Common myeloid progenitor, CD34-positive (primary cell): ENCODE data around the gene BRIP1.
"Not testable (repeated sequence)": the region's sequence is repeated elsewhere in the genome, so short reads cannot be mapped to it uniquely, and the experiment has no call there.

ENCODE experiments used
- CTCF ChIA-PET: fragments of 350-600 bp; sonication (Branson Sonifier 250); formaldehyde crosslinking; loops from one replicate; lab custom pipeline; 2021; ENCODE audit warnings: antibody characterized with exemption; lab: Charles Lee
- POLR2A ChIA-PET: fragments of 350-600 bp; sonication (Branson Sonifier 250); formaldehyde crosslinking; loops from one replicate; lab custom pipeline; 2021; ENCODE audit warnings: antibody characterized with exemption; lab: Charles Lee
- DNase-seq, 3 donors: peaks; one replicate each; pipeline versions ENCODE4 v3.0.0 to v3.0.0-alpha.2; 2013
- H3K27ac ChIP-seq, 2 experiments: 1 replicate in 1 of 2; 2 replicates in 1 of 2; pipeline ENCODE4 v1.7.0; 2013; ENCODE audit warnings: inconsistent platforms in 2 of 2, low read length in 2 of 2, mild to moderate bottlenecking in 2 of 2, low read depth in 1 of 2, moderate library complexity in 1 of 2; ENCODE audit not compliant: severe bottlenecking in 2 of 2, insufficient read depth in 1 of 2, poor library complexity in 1 of 2
- H3K27me3 ChIP-seq, 5 experiments: replicated peaks in 2 of 5; 1 replicate in 3 of 5; 2 replicates in 2 of 5; pipeline versions ENCODE4 v1.6.1 to v1.7.0; 2013; ENCODE audit warnings: low read length in 4 of 5, mild to moderate bottlenecking in 2 of 5, moderate library complexity in 2 of 5, inconsistent platforms in 1 of 5; ENCODE audit not compliant: insufficient read depth in 5 of 5, control insufficient read depth in 4 of 5
- H3K36me3 ChIP-seq, 4 experiments: 1 replicate in 2 of 4; 2 replicates in 2 of 4; pipeline versions ENCODE4 v1.6.1 to v1.7.0; 2013; ENCODE audit warnings: low read length in 3 of 4, control low read depth in 1 of 4, mild to moderate bottlenecking in 1 of 4; ENCODE audit not compliant: control insufficient read depth in 4 of 4, insufficient read depth in 4 of 4
- H3K4me1 ChIP-seq, 4 experiments: 1 replicate in 3 of 4; 2 replicates in 1 of 4; pipeline versions ENCODE4 v1.6.1 to v1.7.1; 2013; ENCODE audit warnings: low read length in 3 of 4, mild to moderate bottlenecking in 3 of 4, control low read depth in 1 of 4, inconsistent platforms in 1 of 4, moderate library complexity in 1 of 4; ENCODE audit not compliant: control insufficient read depth in 4 of 4, insufficient read depth in 4 of 4; ENCODE audit errors: control extremely low read depth in 1 of 4
- H3K4me3 ChIP-seq, 7 experiments: 1 replicate in 4 of 7; 2 replicates in 3 of 7; pipeline versions ENCODE4 v1.5.1 to v1.7.0; 2013; ENCODE audit warnings: mild to moderate bottlenecking in 7 of 7, low read length in 6 of 7, moderate library complexity in 6 of 7, inconsistent platforms in 2 of 7, low read depth in 2 of 7, control low read depth in 1 of 7; ENCODE audit not compliant: insufficient read depth in 4 of 7, control insufficient read depth in 1 of 7; ENCODE audit errors: extremely low read depth in 1 of 7
- H3K9me3 ChIP-seq, 5 experiments: 1 replicate in 4 of 5; 2 replicates in 1 of 5; pipeline versions ENCODE4 v1.6.1 to v1.7.1; 2013; ENCODE audit warnings: low read length in 4 of 5, mild to moderate bottlenecking in 2 of 5, inconsistent platforms in 1 of 5, low read depth in 1 of 5, moderate library complexity in 1 of 5; ENCODE audit not compliant: control insufficient read depth in 4 of 5, insufficient read depth in 2 of 5; ENCODE audit errors: control extremely low read depth in 1 of 5
- WGBS: methylation state at CpG from one replicate; pipeline ENCODE4 v1.1.5; 2013; ENCODE audit not compliant: insufficient coverage; 5-methylcytosine and 5-hydroxymethylcytosine counted together

Gene BRIP1

DNA sequence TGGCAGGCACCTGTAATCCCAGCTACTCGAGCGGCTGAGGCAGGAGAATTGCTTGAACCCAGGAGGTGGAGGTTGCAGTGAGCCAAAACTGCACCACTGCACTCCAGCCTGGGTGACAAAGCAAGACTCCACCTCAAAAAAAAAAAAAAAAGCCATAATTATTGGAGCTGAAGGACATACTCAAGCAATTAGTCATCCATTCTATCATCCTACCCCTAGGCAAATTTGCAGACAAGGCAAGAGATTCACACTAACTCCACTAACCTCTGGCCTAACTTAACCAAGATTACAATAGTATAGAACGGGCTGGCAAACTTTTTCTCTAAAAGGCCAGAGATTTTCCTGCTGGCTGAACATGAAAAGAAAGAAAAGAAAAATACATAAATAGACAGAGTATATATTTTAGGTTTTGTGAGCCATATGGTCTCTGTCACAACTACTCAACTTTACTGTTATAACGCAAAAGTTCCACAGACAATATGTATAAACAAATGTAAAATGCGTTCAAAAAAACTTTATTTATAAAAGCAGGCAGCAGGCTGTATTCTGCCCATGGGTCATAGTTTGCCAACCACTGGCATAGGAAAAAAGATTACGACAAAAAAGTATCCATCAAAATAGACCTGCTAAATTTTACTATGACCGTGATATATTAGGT is 29.7 kb downstream of the BRIP1 start:
- DNase-seq: no peak

DNA sequence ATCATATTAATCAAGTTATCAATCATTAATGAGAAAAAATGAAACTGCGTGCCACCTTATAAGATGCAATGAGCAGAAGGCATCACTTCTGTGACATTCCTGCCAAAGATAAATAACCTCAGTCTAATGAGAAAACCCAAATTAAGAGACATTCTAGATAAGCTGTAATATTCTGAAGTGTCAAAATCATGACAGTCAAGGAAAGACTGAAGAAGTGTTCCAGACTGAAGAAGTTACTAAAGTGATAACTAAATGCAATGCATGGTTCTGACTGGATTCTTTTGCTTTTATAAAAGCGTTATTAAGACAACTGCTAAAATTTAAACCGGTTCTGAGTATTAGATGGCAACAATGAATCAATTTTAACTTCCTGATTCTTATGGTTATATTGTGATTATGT is 30.9 kb downstream of the BRIP1 start:
- no peak for DNase-seq
- Histone ChIP-seq H3K36me3 (peaks cover 3 to 21% (median 9%) of the 10 kb centered on the region in 4 experiments), H3K4me1 (no peaks in the 10 kb centered on the region), H3K4me3 (no peak overlapping the region), H3K27ac (no peak overlapping the region), H3K27me3 (no peaks in the 10 kb centered on the region), H3K9me3 (peaks cover 0 to 5% (median 0%) of the 10 kb centered on the region in 5 experiments)
- 100% methylated on average over 1 of the region's 3 CpGs for WGBS
- ChIA-PET POLR2A (no interaction called here), CTCF (interaction anchor here (1.1 kb wide), 1 partner anchor 197 kb away, joined by 3 read pairs; no protein-coding TSS in a partner anchor)

More for the DNA sequence above, 29.7 kb downstream of the BRIP1 start:
- Histone ChIP-seq H3K4me1 (no peaks in the 10 kb centered on the region), H3K36me3 (peaks cover 0 to 11% (median 2%) of the 10 kb centered on the region in 4 experiments), H3K9me3 (peaks cover 0 to under 1% (median 0%) of the 10 kb centered on the region in 5 experiments), H3K27me3 (no peaks in the 10 kb centered on the region), H3K4me3 (no peak overlapping the region), H3K27ac (no peak overlapping the region)
- 100% methylated on average over 2 of the region's 7 CpGs for WGBS
- POLR2A ChIA-PET: no interaction called here
- CTCF ChIA-PET: interaction anchor here (0.9 to 2.2 kb wide), 7 partner anchors 9 to 420 kb away, joined by 3 to 8 read pairs (median 3); no protein-coding TSS in a partner anchor

GRCh38 chr17:61831099-61831498 is 32.2 kb downstream of the BRIP1 start:
- no peak overlapping the region for H3K27ac ChIP-seq
- peaks cover 0 to 5% (median 0%) of the 10 kb centered on the region in 5 experiments for H3K9me3 ChIP-seq
- WGBS: no CpG with 5 or more reads among the region's 1 CpG
- H3K36me3 ChIP-seq: peaks cover 0 to 18% (median 10%) of the 10 kb centered on the region in 4 experiments
- DNase-seq: no peak
- ChIA-PET POLR2A (no interaction called here), CTCF (no interaction called here)
- H3K4me1 ChIP-seq: no peaks in the 10 kb centered on the region
- no peaks in the 10 kb centered on the region for H3K27me3 ChIP-seq
- no peak overlapping the region for H3K4me3 ChIP-seq

- CTCF ChIA-PET: no interaction called here
- Histone ChIP-seq H3K9me3 (peaks cover 0 to 5% (median 0%) of the 10 kb centered on the region in 5 experiments), H3K4me1 (no peaks in the 10 kb centered on the region), H3K4me3 (no peak overlapping the region), H3K27me3 (no peaks in the 10 kb centered on the region), H3K36me3 (peaks cover 0 to 12% (median 12%) of the 10 kb centered on the region in 4 experiments), H3K27ac (no peak overlapping the region)
- WGBS: no CpG with 5 or more reads among the region's 1 CpG
- POLR2A ChIA-PET: no interaction called here
- DNase-seq: no peak
Observed at GRCh38 chr17:61828694-61829093, 34.6 kb downstream of the BRIP1 start.

- no peak for DNase-seq
- Histone ChIP-seq H3K4me1 (no peaks in the 10 kb centered on the region), H3K4me3 (no peak overlapping the region), H3K9me3 (peaks cover 0 to 5% (median 0%) of the 10 kb centered on the region in 5 experiments), H3K27ac (no peak overlapping the region), H3K36me3 (peaks cover 0 to 13% (median 12%) of the 10 kb centered on the region in 4 experiments), H3K27me3 (no peaks in the 10 kb centered on the region)
- CTCF ChIA-PET: no interaction called here
- POLR2A ChIA-PET: no interaction called here
- 93% methylated on average over 2 of the region's 8 CpGs for WGBS
Observed at GRCh38 chr17:61827649-61828395, 35.5 kb downstream of the BRIP1 start.

- POLR2A ChIA-PET, H3K4me1 ChIP-seq, H3K9me3 ChIP-seq, H3K27me3 ChIP-seq, DNase-seq, H3K4me3 ChIP-seq, H3K27ac ChIP-seq: not testable (repeated sequence)
- WGBS: no CpG with 5 or more reads among the region's 1 CpG
- CTCF ChIA-PET: interaction anchor here (1.7 kb wide), 1 partner anchor 10 kb away, joined by 5 read pairs; no protein-coding TSS in a partner anchor
- H3K36me3 ChIP-seq: peaks cover 0 to 20% (median 12%) of the 10 kb centered on the region in 4 experiments
Observed at GRCh38 chr17:61826866-61827265, 36.5 kb downstream of the BRIP1 start.

GRCh38 chr17:61826198-61826597 is 37.1 kb downstream of the BRIP1 start:
- H3K36me3 ChIP-seq: peaks cover 0 to 24% (median 14%) of the 10 kb centered on the region in 4 experiments
- H3K27ac ChIP-seq, H3K9me3 ChIP-seq, POLR2A ChIA-PET, H3K4me1 ChIP-seq, DNase-seq, H3K27me3 ChIP-seq, H3K4me3 ChIP-seq: not testable (repeated sequence)
- CTCF ChIA-PET: interaction anchor here (1.7 kb wide), 1 partner anchor 10 kb away, joined by 5 read pairs; no protein-coding TSS in a partner anchor
- 100% methylated on average over 1 of the region's 2 CpGs for WGBS
